Fibroblast of mammary gland (primary cell): ENCODE results near the gene PLXND1.
A peak's percentile ranks its signal among the peaks of the same experiment; 100 is the strongest.

Experiments
- DNase-seq: peaks from one replicate; pipeline ENCODE4 v3.0.0-alpha.2; 2010; ENCODE audit warnings: low read depth
- H3K4me3 ChIP-seq: 2 replicates; pipeline ENCODE4 v1.5.1; 2011; ENCODE audit warnings: low read depth, mild to moderate bottlenecking, low read length, moderate library complexity; ENCODE audit not compliant: control insufficient read depth
- TF ChIP-seq, protein P1 (sequence below): conservative IDR thresholded peaks from 2 replicates; pipeline ENCODE4 v1.5.1; 2011; ENCODE audit warnings: low read depth, low read length, inconsistent platforms; ENCODE audit not compliant: control insufficient read depth, insufficient read depth

PLXND1 gene

DNA sequence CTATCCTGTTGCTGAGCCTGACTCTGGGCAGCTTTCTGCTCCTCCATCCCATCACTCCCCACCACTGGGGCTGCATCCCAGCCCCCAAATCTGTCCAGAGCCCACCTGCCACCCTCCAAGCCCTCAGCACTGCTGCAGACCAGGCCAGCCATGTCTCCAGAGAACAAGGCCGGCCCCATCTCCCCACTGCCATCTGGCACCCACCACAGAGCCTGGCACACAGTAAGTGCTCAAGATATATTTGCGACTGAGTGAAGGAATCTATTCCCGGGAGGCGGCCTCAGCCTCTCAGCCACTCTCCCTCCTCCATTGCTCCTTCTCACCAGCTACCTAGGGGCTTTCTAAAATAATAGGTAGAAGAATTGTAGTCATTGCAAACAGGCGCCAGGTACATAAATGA is 4.8 kb downstream of the PLXND1 start:
- H3K4me3 ChIP-seq = no peak overlapping the region
- no peak for DNase-seq

DNA sequence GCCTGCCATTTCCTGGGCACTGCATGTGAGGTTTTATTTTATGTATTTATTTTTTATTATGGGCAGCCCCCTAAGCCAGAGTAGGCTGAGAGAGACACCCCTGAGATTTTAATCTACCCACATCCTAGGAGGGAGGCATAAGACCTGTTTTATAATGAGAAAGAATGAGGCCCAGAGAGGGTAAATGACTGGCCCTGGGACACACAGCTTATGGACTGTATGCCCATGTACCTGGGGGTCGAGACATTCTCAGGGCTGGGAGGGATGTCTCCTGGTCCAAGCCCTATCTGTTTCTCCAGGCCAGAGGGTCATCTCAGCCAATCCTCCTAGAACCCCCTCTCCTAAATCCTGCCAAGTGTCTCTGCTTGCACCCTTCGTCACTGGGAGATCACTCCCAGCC is 6.1 kb downstream of the PLXND1 start:
- TF ChIP-seq, protein P1, sequence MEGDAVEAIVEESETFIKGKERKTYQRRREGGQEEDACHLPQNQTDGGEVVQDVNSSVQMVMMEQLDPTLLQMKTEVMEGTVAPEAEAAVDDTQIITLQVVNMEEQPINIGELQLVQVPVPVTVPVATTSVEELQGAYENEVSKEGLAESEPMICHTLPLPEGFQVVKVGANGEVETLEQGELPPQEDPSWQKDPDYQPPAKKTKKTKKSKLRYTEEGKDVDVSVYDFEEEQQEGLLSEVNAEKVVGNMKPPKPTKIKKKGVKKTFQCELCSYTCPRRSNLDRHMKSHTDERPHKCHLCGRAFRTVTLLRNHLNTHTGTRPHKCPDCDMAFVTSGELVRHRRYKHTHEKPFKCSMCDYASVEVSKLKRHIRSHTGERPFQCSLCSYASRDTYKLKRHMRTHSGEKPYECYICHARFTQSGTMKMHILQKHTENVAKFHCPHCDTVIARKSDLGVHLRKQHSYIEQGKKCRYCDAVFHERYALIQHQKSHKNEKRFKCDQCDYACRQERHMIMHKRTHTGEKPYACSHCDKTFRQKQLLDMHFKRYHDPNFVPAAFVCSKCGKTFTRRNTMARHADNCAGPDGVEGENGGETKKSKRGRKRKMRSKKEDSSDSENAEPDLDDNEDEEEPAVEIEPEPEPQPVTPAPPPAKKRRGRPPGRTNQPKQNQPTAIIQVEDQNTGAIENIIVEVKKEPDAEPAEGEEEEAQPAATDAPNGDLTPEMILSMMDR = no peak
- no peak for DNase-seq
- H3K4me3 ChIP-seq = no peak overlapping the region

More for the DNA sequence above, 4.8 kb downstream of the PLXND1 start:
- TF ChIP-seq, protein P1 = no peak

DNA sequence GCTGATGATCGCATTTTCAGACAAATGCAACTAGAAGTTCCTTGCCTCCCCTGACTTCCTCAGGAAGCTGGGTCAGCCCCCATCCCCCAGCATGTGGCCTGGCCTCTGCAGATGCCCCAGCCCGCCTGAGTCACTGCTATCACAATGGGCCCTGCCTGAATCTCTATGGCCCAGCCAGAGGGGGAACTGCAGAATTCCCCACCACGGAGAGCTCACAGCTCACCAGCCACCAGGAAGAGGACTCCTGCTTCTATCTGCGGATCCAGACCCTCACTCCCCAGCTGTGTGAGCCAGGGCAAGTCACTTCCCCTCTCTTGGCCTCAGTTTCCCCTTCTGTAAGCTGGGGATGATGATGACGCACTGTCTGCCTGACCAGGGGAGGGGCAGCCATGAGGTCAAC is 6.9 kb downstream of the PLXND1 start:
- TF ChIP-seq, protein P1 = no peak
- H3K4me3 ChIP-seq = no peak overlapping the region
- DNase-seq = peak; percentile 69

DNA sequence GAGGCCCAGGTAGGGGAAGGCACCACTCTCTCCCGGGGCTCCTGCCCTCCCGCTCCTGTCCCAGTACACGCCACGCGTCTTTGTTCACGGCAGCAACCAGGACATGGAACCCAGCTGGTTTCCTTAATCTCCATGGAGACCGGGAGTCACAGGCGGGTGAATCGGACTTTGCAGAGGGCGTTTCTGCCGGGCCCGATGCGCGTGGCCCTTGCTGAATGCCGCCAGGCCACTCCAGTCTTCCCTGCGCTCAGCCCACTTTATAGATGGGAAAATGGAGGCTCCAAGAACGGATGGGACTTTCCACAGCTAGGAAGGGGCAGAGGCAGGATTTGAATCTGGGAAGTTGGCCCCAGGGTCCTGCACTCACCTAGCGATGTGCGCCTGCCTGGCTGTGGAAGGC is 7.4 kb downstream of the PLXND1 start:
- TF ChIP-seq, protein P1 = no peak
- no peak overlapping the region for H3K4me3 ChIP-seq
- no peak for DNase-seq

DNA sequence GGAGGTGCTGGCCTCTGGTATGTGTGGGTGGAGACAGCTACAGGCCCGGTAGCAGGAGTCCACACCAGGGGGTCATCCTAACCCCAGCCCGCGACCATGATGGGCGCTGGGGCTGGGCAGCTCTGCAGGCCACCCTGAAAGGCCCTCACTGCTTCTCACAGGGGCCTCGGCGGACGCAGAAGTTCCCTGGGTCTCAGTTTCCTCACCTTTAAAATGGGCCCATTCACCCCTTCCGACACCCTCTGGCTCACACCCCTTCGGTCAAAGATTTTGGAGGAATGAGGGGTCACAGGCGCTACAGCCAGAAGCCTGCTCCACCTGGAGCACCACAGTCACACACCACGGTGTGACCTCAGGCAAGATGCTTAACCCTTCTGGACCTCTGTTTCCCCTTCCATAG is 8.0 kb downstream of the PLXND1 start:
- no peak for DNase-seq
- H3K4me3 ChIP-seq = no peak overlapping the region
- TF ChIP-seq, protein P1 = no peak

DNA sequence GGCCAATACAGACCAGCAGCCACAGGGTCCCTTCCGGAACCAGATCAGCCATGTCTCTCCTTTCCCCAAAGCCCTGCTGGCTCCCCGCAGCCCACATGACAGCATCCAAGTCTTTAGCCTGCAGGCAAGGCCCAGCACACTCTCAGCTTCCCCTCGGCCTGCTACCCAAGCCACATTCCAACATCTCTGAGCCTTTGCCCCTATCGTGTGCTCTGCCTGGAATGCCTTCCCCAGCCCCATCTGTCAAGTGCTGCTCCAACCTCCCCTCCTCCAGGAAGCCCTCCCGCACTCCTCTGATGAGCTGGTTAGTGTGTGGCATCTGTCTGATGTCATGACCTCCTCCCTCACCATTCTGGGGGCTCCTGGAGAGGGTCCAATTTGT is 8.5 kb downstream of the PLXND1 start:
- no peak overlapping the region for H3K4me3 ChIP-seq
- TF ChIP-seq, protein P1 = no peak
- no peak for DNase-seq
